ENCODE data around the gene EDN3.

The EDN3 gene

DNA sequence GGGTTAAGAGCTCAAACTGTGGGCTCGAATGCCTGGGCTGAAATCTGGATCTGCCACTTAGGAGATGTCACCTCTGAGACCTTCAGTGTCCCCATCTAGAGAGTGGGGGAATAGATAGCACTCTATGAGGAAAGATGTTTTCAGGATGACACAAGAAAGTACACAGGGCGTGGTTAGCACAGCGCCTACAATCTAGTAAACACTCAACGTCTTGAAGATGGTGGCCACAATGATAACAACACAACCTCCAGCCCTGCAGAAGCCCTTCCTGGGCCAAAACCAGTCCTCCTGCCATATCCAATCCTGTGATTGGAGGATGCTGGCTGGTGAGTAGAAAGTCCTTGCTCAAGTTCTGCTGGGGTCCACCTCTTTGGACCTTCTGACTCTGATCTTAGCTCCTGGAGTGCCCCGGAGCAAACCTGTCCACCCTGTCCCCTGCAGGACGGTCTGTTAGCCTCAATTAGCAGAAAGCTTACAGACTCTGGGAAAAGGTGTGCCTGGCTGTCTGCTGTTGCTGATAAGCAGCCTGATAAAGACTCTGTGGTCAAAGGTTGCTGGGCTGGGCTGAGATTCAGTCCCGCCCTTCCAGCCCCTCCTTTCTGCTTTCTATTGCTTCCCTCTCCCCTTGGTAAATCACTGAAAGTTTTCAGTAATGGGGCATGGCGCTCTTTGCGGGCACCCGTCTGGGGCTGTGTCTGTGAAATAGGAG, 8.2 kb downstream of the EDN3 start:
- Histone ChIP-seq H3K4me3 (ENCODE audit: low read depth, low read length) (no peak overlapping the region), H3K27ac (ENCODE audit: extremely low read depth, low read depth, low read length) (no peak overlapping the region), H3K4me1 (ENCODE audit: control insufficient read depth, insufficient read depth, low read length) (no peaks in the 10 kb centered on the region), H3K9me3 (ENCODE audit: control insufficient read depth, insufficient read depth, low read depth, low read length) (no peaks in the 10 kb centered on the region), H3K36me3 (ENCODE audit: control insufficient read depth in 2 of 2, insufficient read depth in 1 of 2, low read length in 2 of 2) (no peaks in the 10 kb centered on the region)
- TF ChIP-seq ZNF223 (tag by site-specific recombination; IDR thresholded peaks at IDR 0.05) (no peak), ZNF558 (tag by site-specific recombination; IDR thresholded peaks at IDR 0.05) (no peak), ZNF10 (tag by site-specific recombination; IDR thresholded peaks at IDR 0.05) (no peak), ZNF785 (tag by site-specific recombination; IDR thresholded peaks at IDR 0.05) (no peak), ZNF561 (tag by site-specific recombination; IDR thresholded peaks at IDR 0.05; ENCODE audit: borderline replicate concordance) (no peak), ZNF19 (tag by site-specific recombination; IDR thresholded peaks at IDR 0.05; ENCODE audit: low read depth) (no peak), ZNF112 (tag by site-specific recombination; IDR thresholded peaks at IDR 0.05) (no peak), ZNF623 (tag by site-specific recombination; IDR thresholded peaks at IDR 0.05) (no peak), ZNF274 (IDR thresholded peaks at IDR 0.05; ENCODE audit: low read length) (no peak), ZNF274 (tag by site-specific recombination; IDR thresholded peaks at IDR 0.05; ENCODE audit: borderline replicate concordance) (no peak), ZNF658 (tag by site-specific recombination; IDR thresholded peaks at IDR 0.05) (no peak), GLI2 (tag by site-specific recombination; IDR thresholded peaks at IDR 0.05; ENCODE audit: borderline replicate concordance, low read depth) (no peak), ZFP37 (tag by site-specific recombination; IDR thresholded peaks at IDR 0.05) (no peak), OVOL3 (tag by site-specific recombination; IDR thresholded peaks at IDR 0.05) (no peak), ZNF529 (tag by site-specific recombination; IDR thresholded peaks at IDR 0.05; ENCODE audit: insufficient replicate concordance) (no peak), KLF9 (tag by site-specific recombination; IDR thresholded peaks at IDR 0.05; ENCODE audit: low read depth) (no peak), ZNF155 (tag by site-specific recombination; IDR thresholded peaks at IDR 0.05) (no peak)
- TF ChIP-seq, protein P1, sequence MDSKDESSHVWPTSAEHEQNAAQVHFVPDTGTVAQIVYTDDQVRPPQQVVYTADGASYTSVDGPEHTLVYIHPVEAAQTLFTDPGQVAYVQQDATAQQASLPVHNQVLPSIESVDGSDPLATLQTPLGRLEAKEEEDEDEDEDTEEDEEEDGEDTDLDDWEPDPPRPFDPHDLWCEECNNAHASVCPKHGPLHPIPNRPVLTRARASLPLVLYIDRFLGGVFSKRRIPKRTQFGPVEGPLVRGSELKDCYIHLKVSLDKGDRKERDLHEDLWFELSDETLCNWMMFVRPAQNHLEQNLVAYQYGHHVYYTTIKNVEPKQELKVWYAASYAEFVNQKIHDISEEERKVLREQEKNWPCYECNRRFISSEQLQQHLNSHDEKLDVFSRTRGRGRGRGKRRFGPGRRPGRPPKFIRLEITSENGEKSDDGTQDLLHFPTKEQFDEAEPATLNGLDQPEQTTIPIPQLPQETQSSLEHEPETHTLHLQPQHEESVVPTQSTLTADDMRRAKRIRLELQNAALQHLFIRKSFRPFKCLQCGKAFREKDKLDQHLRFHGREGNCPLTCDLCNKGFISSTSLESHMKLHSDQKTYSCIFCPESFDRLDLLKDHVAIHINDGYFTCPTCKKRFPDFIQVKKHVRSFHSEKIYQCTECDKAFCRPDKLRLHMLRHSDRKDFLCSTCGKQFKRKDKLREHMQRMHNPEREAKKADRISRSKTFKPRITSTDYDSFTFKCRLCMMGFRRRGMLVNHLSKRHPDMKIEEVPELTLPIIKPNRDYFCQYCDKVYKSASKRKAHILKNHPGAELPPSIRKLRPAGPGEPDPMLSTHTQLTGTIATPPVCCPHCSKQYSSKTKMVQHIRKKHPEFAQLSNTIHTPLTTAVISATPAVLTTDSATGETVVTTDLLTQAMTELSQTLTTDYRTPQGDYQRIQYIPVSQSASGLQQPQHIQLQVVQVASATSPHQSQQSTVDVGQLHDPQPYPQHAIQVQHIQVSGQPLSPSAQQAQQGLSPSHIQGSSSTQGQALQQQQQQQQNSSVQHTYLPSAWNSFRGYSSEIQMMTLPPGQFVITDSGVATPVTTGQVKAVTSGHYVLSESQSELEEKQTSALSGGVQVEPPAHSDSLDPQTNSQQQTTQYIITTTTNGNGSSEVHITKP (tag by site-specific recombination; IDR thresholded peaks at IDR 0.05), result no peak
- TF ChIP-seq, protein P2, sequence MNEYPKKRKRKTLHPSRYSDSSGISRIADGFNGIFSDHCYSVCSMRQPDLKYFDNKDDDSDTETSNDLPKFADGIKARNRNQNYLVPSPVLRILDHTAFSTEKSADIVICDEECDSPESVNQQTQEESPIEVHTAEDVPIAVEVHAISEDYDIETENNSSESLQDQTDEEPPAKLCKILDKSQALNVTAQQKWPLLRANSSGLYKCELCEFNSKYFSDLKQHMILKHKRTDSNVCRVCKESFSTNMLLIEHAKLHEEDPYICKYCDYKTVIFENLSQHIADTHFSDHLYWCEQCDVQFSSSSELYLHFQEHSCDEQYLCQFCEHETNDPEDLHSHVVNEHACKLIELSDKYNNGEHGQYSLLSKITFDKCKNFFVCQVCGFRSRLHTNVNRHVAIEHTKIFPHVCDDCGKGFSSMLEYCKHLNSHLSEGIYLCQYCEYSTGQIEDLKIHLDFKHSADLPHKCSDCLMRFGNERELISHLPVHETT (tag by site-specific recombination; IDR thresholded peaks at IDR 0.05), result no peak
- POLR2A ChIA-PET, result no interaction called here
- CTCF ChIA-PET, result no interaction called here

DNA sequence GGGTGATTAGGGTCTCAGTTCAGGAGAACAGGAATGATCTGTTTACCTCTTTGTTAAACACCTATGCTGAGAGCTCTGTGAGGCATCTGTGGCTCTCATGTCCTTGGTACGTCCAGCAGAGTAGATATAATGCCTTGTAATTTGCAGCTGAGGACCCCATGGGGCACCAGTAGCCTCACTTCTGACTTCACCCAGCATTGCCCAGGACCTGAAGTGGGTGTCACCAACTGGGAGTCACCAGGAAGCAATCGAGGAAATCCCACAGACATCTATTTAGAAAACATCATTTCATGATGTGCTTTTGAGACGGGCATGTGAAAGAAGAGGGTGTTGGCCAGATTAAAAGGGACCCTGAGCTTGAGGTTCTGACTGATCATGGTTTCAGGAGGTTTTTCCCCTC, 8.8 kb downstream of the EDN3 start:
- POLR2A ChIA-PET, result no interaction called here
- Histone ChIP-seq H3K4me3 (ENCODE audit: low read depth, low read length) (no peak overlapping the region), H3K36me3 (ENCODE audit: control insufficient read depth in 2 of 2, insufficient read depth in 1 of 2, low read length in 2 of 2) (no peaks in the 10 kb centered on the region), H3K4me1 (ENCODE audit: control insufficient read depth, insufficient read depth, low read length) (no peaks in the 10 kb centered on the region), H3K27ac (ENCODE audit: extremely low read depth, low read depth, low read length) (no peak overlapping the region), H3K9me3 (ENCODE audit: control insufficient read depth, insufficient read depth, low read depth, low read length) (no peaks in the 10 kb centered on the region)
- CTCF ChIA-PET, result no interaction called here
- TF ChIP-seq ZNF707 (tag by site-specific recombination; IDR thresholded peaks at IDR 0.05) (no peak), ZNF324 (tag by site-specific recombination; IDR thresholded peaks at IDR 0.05) (no peak), GLI4 (tag by site-specific recombination; IDR thresholded peaks at IDR 0.05) (no peak), SCRT2 (tag by site-specific recombination; IDR thresholded peaks at IDR 0.05) (no peak), ZBTB1 (tag by site-specific recombination; IDR thresholded peaks at IDR 0.05) (no peak), ZNF837 (tag by site-specific recombination; IDR thresholded peaks at IDR 0.05) (no peak), ZNF747 (tag by site-specific recombination; IDR thresholded peaks at IDR 0.05) (no peak), ZNF585B (tag by site-specific recombination; IDR thresholded peaks at IDR 0.05) (no peak), TRIM28 (IDR thresholded peaks at IDR 0.05; ENCODE audit: borderline replicate concordance, low read length) (no peak), ZNF302 (tag by site-specific recombination; IDR thresholded peaks at IDR 0.05; ENCODE audit: low read depth) (no peak), ZNF664 (tag by site-specific recombination; IDR thresholded peaks at IDR 0.05) (no peak), ZNF670 (tag by site-specific recombination; IDR thresholded peaks at IDR 0.05; ENCODE audit: low read depth) (no peak)
- TF ChIP-seq, protein P3, sequence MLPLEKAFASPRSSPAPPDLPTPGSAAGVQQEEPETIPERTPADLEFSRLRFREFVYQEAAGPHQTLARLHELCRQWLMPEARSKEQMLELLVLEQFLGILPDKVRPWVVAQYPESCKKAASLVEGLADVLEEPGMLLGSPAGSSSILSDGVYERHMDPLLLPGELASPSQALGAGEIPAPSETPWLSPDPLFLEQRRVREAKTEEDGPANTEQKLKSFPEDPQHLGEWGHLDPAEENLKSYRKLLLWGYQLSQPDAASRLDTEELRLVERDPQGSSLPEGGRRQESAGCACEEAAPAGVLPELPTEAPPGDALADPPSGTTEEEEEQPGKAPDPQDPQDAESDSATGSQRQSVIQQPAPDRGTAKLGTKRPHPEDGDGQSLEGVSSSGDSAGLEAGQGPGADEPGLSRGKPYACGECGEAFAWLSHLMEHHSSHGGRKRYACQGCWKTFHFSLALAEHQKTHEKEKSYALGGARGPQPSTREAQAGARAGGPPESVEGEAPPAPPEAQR (tag by site-specific recombination; IDR thresholded peaks at IDR 0.05), result no peak
- TF ChIP-seq, protein P4, sequence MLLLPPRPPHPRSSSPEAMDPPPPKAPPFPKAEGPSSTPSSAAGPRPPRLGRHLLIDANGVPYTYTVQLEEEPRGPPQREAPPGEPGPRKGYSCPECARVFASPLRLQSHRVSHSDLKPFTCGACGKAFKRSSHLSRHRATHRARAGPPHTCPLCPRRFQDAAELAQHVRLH (tag by site-specific recombination; IDR thresholded peaks at IDR 0.05), result no peak

Measured in HEK293 (cell line).